Measurements from ENCODE around the gene UVRAG. TPM values are rescaled to one million over a fixed set of nuclear protein-coding genes. Genes with fewer than 3 reads are reported as not detected.

UVRAG gene
- polyA plus RNA-seq, 1 donor (not counting 4 experiments of a cell fraction or from before 2014, with no cell fraction given), result 11.9 TPM

DNA sequence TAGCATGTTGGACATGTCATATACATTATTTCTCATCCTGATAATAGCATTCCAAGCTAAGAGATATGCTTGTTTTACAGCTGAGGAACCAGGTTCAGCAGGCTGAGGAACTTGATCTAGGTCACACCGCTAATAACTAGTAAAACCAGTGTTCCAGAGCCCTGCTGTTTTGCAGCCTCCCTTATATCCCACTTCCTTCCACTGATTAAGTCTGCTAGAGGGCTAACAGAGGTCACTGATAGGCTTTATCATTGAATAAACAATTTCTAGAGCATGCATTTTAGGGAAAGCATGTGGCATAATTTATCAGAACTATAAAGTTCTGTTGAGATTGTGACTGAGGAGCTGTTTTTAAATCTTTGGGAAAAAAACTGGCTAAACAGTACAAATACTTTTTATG, 54.0 kb downstream of the UVRAG start:
- DNase-seq (ENCODE audit: low read depth, low spot score), result no peak
- H2AFZ ChIP-seq (ENCODE audit: control insufficient read depth, low read length), result no peak overlapping the region
- H3K9me3 ChIP-seq (ENCODE audit: control insufficient read depth, low read depth, low read length), result no peaks in the 10 kb centered on the region
- no peak overlapping the region for H3K4me2 ChIP-seq (ENCODE audit: control insufficient read depth, extremely low read depth, insufficient read depth, low read depth, low read length)
- no peak overlapping the region for H3K27ac ChIP-seq (ENCODE audit: control insufficient read depth, insufficient read depth, low read length)
- peaks cover 3% of the 10 kb centered on the region for H3K9me1 ChIP-seq (ENCODE audit: control insufficient read depth, extremely low read depth, insufficient read depth, low read length)
- dilution Hi-C loops (cut with MboI; ENCODE audit: extremely low pct_ligation_motif_present, low sequenced_read_pairs), result no loop called here
- no peak overlapping the region for H3K4me3 ChIP-seq (ENCODE audit: control insufficient read depth in 2 of 3, extremely low read depth in 1 of 3, insufficient read depth in 2 of 3, low read depth in 1 of 3, low read length in 3 of 3)
- H3K4me1 ChIP-seq (ENCODE audit: control insufficient read depth, extremely low read depth, insufficient read depth, low read length), result no peaks in the 10 kb centered on the region
- peaks cover 6% of the 10 kb centered on the region for H4K20me1 ChIP-seq (ENCODE audit: control insufficient read depth, extremely low read depth, insufficient read depth, low read length)
- no peak for FAIRE-seq
- no peaks in the 10 kb centered on the region for H3K79me2 ChIP-seq (ENCODE audit: control insufficient read depth, insufficient read depth, low read length)
- TF ChIP-seq, protein P1, sequence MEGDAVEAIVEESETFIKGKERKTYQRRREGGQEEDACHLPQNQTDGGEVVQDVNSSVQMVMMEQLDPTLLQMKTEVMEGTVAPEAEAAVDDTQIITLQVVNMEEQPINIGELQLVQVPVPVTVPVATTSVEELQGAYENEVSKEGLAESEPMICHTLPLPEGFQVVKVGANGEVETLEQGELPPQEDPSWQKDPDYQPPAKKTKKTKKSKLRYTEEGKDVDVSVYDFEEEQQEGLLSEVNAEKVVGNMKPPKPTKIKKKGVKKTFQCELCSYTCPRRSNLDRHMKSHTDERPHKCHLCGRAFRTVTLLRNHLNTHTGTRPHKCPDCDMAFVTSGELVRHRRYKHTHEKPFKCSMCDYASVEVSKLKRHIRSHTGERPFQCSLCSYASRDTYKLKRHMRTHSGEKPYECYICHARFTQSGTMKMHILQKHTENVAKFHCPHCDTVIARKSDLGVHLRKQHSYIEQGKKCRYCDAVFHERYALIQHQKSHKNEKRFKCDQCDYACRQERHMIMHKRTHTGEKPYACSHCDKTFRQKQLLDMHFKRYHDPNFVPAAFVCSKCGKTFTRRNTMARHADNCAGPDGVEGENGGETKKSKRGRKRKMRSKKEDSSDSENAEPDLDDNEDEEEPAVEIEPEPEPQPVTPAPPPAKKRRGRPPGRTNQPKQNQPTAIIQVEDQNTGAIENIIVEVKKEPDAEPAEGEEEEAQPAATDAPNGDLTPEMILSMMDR (optimal IDR thresholded peaks at IDR 0.05 in 1 of 3, IDR thresholded peaks at IDR 0.05 in 1 of 3, conservative IDR thresholded peaks at IDR 0.05 in 1 of 3; ENCODE audit: extremely low read depth in 1 of 3, insufficient read depth in 2 of 3, low read length in 3 of 3), result no peak
- no peak for TF ChIP-seq EZH2 (IDR thresholded peaks at IDR 0.05; ENCODE audit: low read length)
- no peaks in the 10 kb centered on the region for H3K36me3 ChIP-seq (ENCODE audit: control insufficient read depth in 2 of 2, extremely low read depth in 1 of 2, insufficient read depth in 2 of 2, low read length in 2 of 2)
- no peak overlapping the region for H3K9ac ChIP-seq (ENCODE audit: control insufficient read depth, extremely low read depth, insufficient read depth, low read length)
- H3K27me3 ChIP-seq (ENCODE audit: control insufficient read depth, extremely low read depth, insufficient read depth, low read length), result no peaks in the 10 kb centered on the region

DNA sequence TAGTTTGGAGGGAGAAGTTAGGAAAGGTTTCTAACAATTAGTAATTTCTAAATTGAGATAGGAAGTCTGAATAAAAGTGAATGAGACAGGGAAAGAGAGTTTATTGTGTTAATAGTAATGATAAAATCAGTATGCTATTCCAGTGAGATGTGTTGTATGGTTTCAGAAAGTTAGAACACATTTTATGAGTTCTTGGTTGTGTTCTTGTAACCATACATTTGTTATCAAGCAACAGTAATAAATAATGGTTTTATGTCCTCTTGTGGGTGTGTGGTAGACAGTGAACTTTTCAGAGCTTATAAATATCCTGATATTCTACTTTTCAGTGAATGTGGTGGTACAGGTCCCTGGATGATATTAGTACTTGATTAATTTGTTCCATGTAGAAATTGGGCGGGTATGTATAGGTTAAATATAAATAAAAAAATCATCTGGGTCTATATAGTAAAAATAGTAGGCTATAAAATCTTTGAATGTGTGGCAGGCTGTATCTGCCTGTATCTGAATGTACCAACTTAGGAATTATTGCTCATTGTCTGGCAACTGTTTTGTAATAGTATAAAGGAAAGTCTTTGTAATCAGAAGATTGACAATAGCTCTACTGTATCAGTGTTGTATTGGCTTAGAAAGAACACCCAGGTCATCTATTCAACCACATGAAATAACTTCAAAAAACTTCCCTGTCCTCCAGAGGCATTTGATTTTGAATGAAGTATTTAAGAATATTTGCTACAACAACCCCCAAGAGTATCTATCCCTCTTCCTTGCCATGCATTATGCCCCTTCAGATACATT, 54.8 kb downstream of the UVRAG start:
- Histone ChIP-seq H3K9me1 (ENCODE audit: control insufficient read depth, extremely low read depth, insufficient read depth, low read length) (peaks cover 3% of the 10 kb centered on the region), H3K27me3 (ENCODE audit: control insufficient read depth, extremely low read depth, insufficient read depth, low read length) (no peaks in the 10 kb centered on the region), H3K36me3 (ENCODE audit: control insufficient read depth in 2 of 2, extremely low read depth in 1 of 2, insufficient read depth in 2 of 2, low read length in 2 of 2) (no peaks in the 10 kb centered on the region), H3K9me3 (ENCODE audit: control insufficient read depth, low read depth, low read length) (no peaks in the 10 kb centered on the region), H2AFZ (ENCODE audit: control insufficient read depth, low read length) (no peak overlapping the region), H3K4me1 (ENCODE audit: control insufficient read depth, extremely low read depth, insufficient read depth, low read length) (no peaks in the 10 kb centered on the region), H3K9ac (ENCODE audit: control insufficient read depth, extremely low read depth, insufficient read depth, low read length) (no peak overlapping the region), H3K79me2 (ENCODE audit: control insufficient read depth, insufficient read depth, low read length) (no peaks in the 10 kb centered on the region), H4K20me1 (ENCODE audit: control insufficient read depth, extremely low read depth, insufficient read depth, low read length) (peaks cover 6% of the 10 kb centered on the region), H3K4me3 (ENCODE audit: control insufficient read depth in 2 of 3, extremely low read depth in 1 of 3, insufficient read depth in 2 of 3, low read depth in 1 of 3, low read length in 3 of 3) (no peak overlapping the region), H3K27ac (ENCODE audit: control insufficient read depth, insufficient read depth, low read length) (no peak overlapping the region), H3K4me2 (ENCODE audit: control insufficient read depth, extremely low read depth, insufficient read depth, low read depth, low read length) (no peak overlapping the region)
- DNase-seq (ENCODE audit: low read depth, low spot score), result no peak
- FAIRE-seq, result no peak
- dilution Hi-C loops (cut with MboI; ENCODE audit: extremely low pct_ligation_motif_present, low sequenced_read_pairs), result no loop called here
- TF ChIP-seq EZH2 (IDR thresholded peaks at IDR 0.05; ENCODE audit: low read length), result no peak
- TF ChIP-seq, protein P1 (optimal IDR thresholded peaks at IDR 0.05 in 1 of 3, IDR thresholded peaks at IDR 0.05 in 1 of 3, conservative IDR thresholded peaks at IDR 0.05 in 1 of 3; ENCODE audit: extremely low read depth in 1 of 3, insufficient read depth in 2 of 3, low read length in 3 of 3), result no peak
